ENCODE measurements around the gene C1orf198. TPM values are rescaled to one million over a fixed set of nuclear protein-coding genes. Genes with fewer than 3 reads are reported as not detected.

The C1orf198 gene
- polyA plus RNA-seq, 3 donors: 1.3 to 2.7 (median 1.6) TPM

GRCh38 chr1:230895452-230895851, 27.1 kb upstream of the C1orf198 start:
- Histone ChIP-seq H3K27me3 (ENCODE audit: control insufficient read depth in 2 of 2, insufficient read depth in 2 of 2, low read length in 2 of 2) (no peaks in the 10 kb centered on the region), H3K27ac (ENCODE audit: low read depth in 1 of 2, low read length in 2 of 2) (no peak overlapping the region), H3K4me3 (replicated peaks in 1 of 3; ENCODE audit: low read depth in 2 of 3, low read length in 3 of 3) (no peak overlapping the region), H3K4me2 (replicated peaks; ENCODE audit: extremely low read depth, low read length, poor library complexity, severe bottlenecking) (no peak overlapping the region), H3K79me2 (ENCODE audit: insufficient read depth, low read length) (no peaks in the 10 kb centered on the region), H2AFZ (ENCODE audit: insufficient read depth, low read depth, low read length, poor library complexity, severe bottlenecking) (no peak overlapping the region), H4K20me1 (ENCODE audit: insufficient read depth, low read length) (no peaks in the 10 kb centered on the region), H3K4me1 (ENCODE audit: control insufficient read depth in 1 of 2, insufficient read depth in 2 of 2, low read length in 2 of 2) (no peaks in the 10 kb centered on the region), H3K9me3 (replicated peaks in 1 of 2; ENCODE audit: control insufficient read depth in 1 of 2, insufficient read depth in 1 of 2, low read length in 2 of 2) (no peaks in the 10 kb centered on the region), H3K36me3 (replicated peaks in 1 of 2; ENCODE audit: control insufficient read depth in 1 of 2, insufficient read depth in 2 of 2, low read length in 2 of 2) (no peaks in the 10 kb centered on the region), H3K9ac (ENCODE audit: insufficient read depth, low read length, poor library complexity, severe bottlenecking) (no peak overlapping the region)
- peaks cover 4 to 11% (median 6%) of the 10 kb centered on the region in 3 donors for H3K27me3 Mint-ChIP-seq (ENCODE audit: low read depth in 3 of 3)
- no peak overlapping the region for H3K4me3 Mint-ChIP-seq
- intact Hi-C loops (cut with micrococcal nuclease): no loop called here
- peaks cover 0 to 1% of the 10 kb centered on the region in 2 donors for H3K36me3 Mint-ChIP-seq
- peaks cover 0 to 2% (median 0%) of the 10 kb centered on the region in 7 donors for H3K9me3 Mint-ChIP-seq
- no peak for DNase-seq
- H3K4me1 Mint-ChIP-seq: no peaks in the 10 kb centered on the region
- TF ChIP-seq CTCF (IDR thresholded peaks at IDR 0.05): no peak
- H3K27ac Mint-ChIP-seq: no peak overlapping the region
- WGBS (ENCODE audit: insufficient coverage): 100% methylated on average over 1 of the region's 2 CpGs

- H3K4me1 Mint-ChIP-seq: no peaks in the 10 kb centered on the region
- no peak overlapping the region for H3K4me3 Mint-ChIP-seq
- DNase-seq: no peak
- intact Hi-C loops (cut with micrococcal nuclease): no loop called here
- no peaks in the 10 kb centered on the region for H3K36me3 Mint-ChIP-seq
- WGBS (ENCODE audit: insufficient coverage): 88% methylated on average over 4 of the region's 5 CpGs
- peaks cover 3 to 9% (median 6%) of the 10 kb centered on the region in 3 donors for H3K27me3 Mint-ChIP-seq (ENCODE audit: low read depth in 3 of 3)
- H3K9me3 ChIP-seq (replicated peaks in 1 of 2; ENCODE audit: control insufficient read depth in 1 of 2, insufficient read depth in 1 of 2, low read length in 2 of 2): no peaks in the 10 kb centered on the region
- H3K4me2 ChIP-seq (replicated peaks; ENCODE audit: extremely low read depth, low read length, poor library complexity, severe bottlenecking): no peak overlapping the region
- H3K4me3 ChIP-seq (replicated peaks in 1 of 3; ENCODE audit: low read depth in 2 of 3, low read length in 3 of 3): no peak overlapping the region
- no peak overlapping the region for H2AFZ ChIP-seq (ENCODE audit: insufficient read depth, low read depth, low read length, poor library complexity, severe bottlenecking)
- H3K27ac ChIP-seq (ENCODE audit: low read depth in 1 of 2, low read length in 2 of 2): no peak overlapping the region
- H3K4me1 ChIP-seq (ENCODE audit: control insufficient read depth in 1 of 2, insufficient read depth in 2 of 2, low read length in 2 of 2): no peaks in the 10 kb centered on the region
- H3K9me3 Mint-ChIP-seq: peaks cover 0 to 2% (median under 1%) of the 10 kb centered on the region in 7 donors
- peak overlapping the region in 1 of 7 donors; percentile 9 for H3K27ac Mint-ChIP-seq
- no peaks in the 10 kb centered on the region for H3K27me3 ChIP-seq (ENCODE audit: control insufficient read depth in 2 of 2, insufficient read depth in 2 of 2, low read length in 2 of 2)
- no peaks in the 10 kb centered on the region for H4K20me1 ChIP-seq (ENCODE audit: insufficient read depth, low read length)
- H3K79me2 ChIP-seq (ENCODE audit: insufficient read depth, low read length): no peaks in the 10 kb centered on the region
- H3K36me3 ChIP-seq (replicated peaks in 1 of 2; ENCODE audit: control insufficient read depth in 1 of 2, insufficient read depth in 2 of 2, low read length in 2 of 2): no peaks in the 10 kb centered on the region
- H3K9ac ChIP-seq (ENCODE audit: insufficient read depth, low read length, poor library complexity, severe bottlenecking): no peak overlapping the region
- no peak for TF ChIP-seq CTCF (IDR thresholded peaks at IDR 0.05)
Observed at GRCh38 chr1:230894664-230895063, 26.3 kb upstream of the C1orf198 start.

Data from CD14-positive monocyte (primary cell).